GM19372 (cell line): ENCODE measurements around the gene TAL2.
"Not testable (repeated sequence)": the region's sequence is repeated elsewhere in the genome, so short reads cannot be mapped to it uniquely, and the experiment has no call there.

Experiments
- ATAC-seq: cut with Tn5 transposase; IDR thresholded peaks from one replicate; pipeline ENCODE4 v1.9.1; 2021; ENCODE audit warnings: mild to moderate bottlenecking, low read depth, moderate library complexity; ENCODE audit not compliant: unreplicated experiment

Gene TAL2

DNA sequence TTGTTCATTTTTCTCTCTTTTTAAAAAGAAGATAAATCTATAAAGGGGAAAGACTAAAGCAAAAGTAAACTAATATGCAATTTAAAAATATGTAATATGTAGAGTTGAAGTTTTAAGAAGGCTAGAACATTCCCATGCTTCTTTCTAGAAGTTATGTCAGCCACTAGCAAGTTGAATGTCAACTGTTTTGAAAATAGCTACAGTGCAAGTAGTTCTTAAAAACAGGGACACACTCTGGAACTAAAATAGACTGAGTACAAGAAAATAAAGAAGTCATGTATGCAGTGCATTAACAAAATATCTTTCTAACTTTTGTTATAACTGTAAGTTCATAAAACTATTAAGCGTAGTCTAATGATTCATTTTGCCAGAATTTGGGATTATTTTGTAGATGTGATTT lies 40.0 kb downstream of the TAL2 start:
- no peak for ATAC-seq

DNA sequence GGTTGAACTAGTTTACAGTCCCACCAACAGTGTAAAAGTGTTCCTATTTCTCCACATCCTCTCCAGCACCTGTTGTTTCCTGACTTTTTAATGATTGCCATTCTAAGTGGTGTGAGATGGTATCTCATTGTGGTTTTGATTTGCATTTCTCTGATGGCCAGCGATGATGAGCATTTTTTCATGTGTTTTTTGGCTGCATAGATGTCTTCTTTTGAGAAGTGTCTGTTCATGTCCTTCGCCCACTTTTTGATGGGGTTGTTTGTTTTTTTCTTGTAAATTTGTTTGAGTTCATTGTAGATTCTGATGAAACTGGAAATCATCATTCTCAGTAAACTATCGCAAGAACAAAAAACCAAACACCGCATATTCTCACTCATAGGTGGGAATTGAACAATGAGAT lies 41.4 kb downstream of the TAL2 start:
- ATAC-seq: not testable (repeated sequence)

DNA sequence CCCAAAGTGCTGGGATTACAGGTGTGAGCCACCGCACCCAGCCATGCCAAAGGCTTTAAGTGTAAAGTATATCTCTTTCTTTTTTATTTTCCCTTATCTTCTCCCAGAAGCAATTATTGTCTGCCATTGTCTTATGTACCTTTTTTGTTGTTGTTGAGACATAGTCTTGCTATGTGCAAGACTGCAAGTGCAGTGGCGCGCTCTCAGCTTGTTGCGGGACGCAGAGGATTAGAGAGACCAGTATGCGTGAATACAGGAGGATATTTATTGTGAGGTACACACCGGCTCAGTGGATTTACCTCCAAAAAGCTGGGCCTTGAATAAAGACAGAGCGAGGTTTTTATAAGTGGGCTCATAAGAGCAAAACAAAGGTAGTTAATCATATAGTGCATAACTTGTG lies 43.9 kb downstream of the TAL2 start:
- ATAC-seq: no peak

DNA sequence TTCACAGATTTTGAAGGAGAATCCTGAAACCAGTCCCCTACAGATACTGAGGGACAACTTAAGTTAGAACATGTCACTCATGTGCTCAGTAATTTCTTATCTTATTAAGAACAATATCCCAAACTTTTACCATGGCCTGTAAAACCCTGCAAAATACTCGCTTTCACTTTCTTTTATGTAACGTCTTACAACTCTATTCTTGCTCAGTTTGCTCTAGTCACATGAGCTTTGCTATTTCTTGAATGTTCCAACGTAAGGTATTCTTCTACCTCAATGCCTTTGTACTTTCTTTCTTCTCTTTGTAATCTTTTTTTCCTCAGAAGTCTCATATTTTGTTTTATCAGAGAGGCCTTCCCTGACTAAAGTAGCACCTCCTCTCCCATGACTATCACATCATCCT lies 46.1 kb downstream of the TAL2 start:
- no peak for ATAC-seq

DNA sequence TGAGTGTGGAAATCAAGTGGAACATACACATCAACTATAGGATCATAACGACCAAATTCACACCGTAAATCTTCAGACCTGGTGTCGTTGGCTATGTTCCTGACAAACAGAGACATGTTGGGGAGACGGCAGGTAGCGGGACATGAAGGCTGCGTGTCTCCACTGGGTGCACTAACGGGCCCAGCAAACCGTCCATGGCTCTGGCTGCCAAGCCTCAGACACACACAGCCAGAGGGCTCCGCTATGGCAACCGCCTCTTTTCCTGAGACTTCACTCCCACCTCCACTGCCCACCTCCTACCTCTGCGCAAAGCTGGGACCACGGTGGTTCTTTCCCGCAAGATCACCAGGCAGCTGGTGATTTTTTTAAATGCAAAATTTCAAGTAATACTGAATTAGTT lies 48.4 kb downstream of the TAL2 start:
- ATAC-seq: no peak

DNA sequence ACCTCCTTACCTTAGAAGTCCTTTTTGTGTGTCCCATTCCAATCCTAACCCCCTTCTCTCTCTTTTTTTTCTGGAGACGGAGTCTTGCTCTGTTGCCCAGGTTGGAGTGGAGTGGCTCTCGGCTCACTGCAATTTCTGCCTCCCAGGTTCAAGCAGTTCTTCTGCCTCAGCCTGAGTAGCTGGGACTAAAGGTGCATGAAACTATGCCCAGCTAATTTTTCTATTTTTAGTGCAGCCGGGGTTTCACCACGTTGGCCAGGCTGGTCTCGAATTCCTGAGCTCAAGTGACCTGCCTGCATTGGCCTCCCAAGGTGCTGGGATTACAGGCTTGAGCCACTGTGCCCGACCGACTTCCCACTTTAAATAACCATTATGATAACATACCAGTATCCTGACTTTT lies 49.6 kb downstream of the TAL2 start:
- no peak for ATAC-seq

DNA sequence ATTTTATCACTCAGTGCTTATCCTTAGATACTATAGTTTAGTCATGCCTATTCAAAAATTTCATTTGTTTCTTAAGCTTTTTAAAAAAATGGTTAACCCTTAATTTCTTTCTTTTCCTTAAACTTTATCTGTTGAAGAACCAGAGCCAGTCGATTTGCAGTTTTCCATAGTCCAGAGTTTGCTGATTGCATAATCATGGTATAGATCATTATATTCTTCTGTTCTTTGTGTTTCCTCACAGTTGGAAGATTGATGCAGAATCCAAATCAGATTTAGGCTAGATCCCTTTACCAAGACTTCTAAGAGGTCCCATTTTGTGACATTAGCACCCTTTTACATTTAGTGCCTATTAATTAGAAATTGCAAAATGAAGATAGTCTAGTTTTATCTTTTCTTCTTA lies 50.0 kb downstream of the TAL2 start:
- ATAC-seq: no peak
